Measurements from ENCODE around the gene SYNE1. TPM values are rescaled to one million over a fixed set of nuclear protein-coding genes. Genes with fewer than 3 reads are reported as not detected.
"Not testable (repeated sequence)": the region's sequence is repeated elsewhere in the genome, so short reads cannot be mapped to it uniquely, and the experiment has no call there.

SYNE1 gene
- total and polyA plus RNA-seq, 7 experiments from 2014 or later: 50.6 to 205 (median 161) TPM

GRCh38 chr6:152086223-152086873, 550.8 kb downstream of the SYNE1 start:
- Mint-ChIP-seq H3K36me3 (peaks cover 0 to 3% (median 0%) of the 10 kb centered on the region in 5 donors), H3K9me3 (peaks cover 0 to 11% (median under 1%) of the 10 kb centered on the region in 11 donors), H3K4me3 (no peak overlapping the region), H3K4me1 (no peaks in the 10 kb centered on the region), H3K27me3 (peaks cover 0 to 7% (median 0%) of the 10 kb centered on the region in 5 donors), H3K27ac (no peak overlapping the region)
- ChIA-PET CTCF (no interaction called here), POLR2A (no interaction called here)
- Histone ChIP-seq H3K4me1 (ENCODE audit: control insufficient read depth in 2 of 2, insufficient read depth in 2 of 2, low read length in 2 of 2) (no peaks in the 10 kb centered on the region), H3K9me3 (ENCODE audit: control insufficient read depth in 2 of 3, low read length in 3 of 3) (no peaks in the 10 kb centered on the region), H3K27ac (ENCODE audit: low read depth, low read length) (no peak overlapping the region), H3K27me3 (ENCODE audit: control insufficient read depth in 2 of 2, insufficient read depth in 2 of 2, low read length in 2 of 2) (no peaks in the 10 kb centered on the region), H3K4me3 (ENCODE audit: low read length) (no peak overlapping the region), H3K36me3 (ENCODE audit: control insufficient read depth in 2 of 3, insufficient read depth in 3 of 3, low read length in 3 of 3) (no peaks in the 10 kb centered on the region)
- ATAC-seq (no peak), DNase-seq (no peak)
- intact Hi-C loops (cut with micrococcal nuclease): no loop called here

- ChIA-PET CTCF (no interaction called here), POLR2A (no interaction called here)
- Mint-ChIP-seq H3K27me3 (peaks cover 0 to 10% (median 4%) of the 10 kb centered on the region in 5 donors), H3K9me3 (peaks cover 0 to 18% (median 3%) of the 10 kb centered on the region in 11 donors), H3K27ac (no peak overlapping the region), H3K36me3 (peaks cover 0 to 5% (median 0%) of the 10 kb centered on the region in 5 donors), H3K4me1 (no peaks in the 10 kb centered on the region), H3K4me3 (no peak overlapping the region)
- no peak for DNase-seq
- Histone ChIP-seq H3K27me3 (ENCODE audit: control insufficient read depth in 2 of 2, insufficient read depth in 2 of 2, low read length in 2 of 2) (no peaks in the 10 kb centered on the region), H3K36me3 (ENCODE audit: control insufficient read depth in 2 of 3, insufficient read depth in 3 of 3, low read length in 3 of 3) (no peaks in the 10 kb centered on the region), H3K4me3 (ENCODE audit: low read length) (no peak overlapping the region), H3K9me3 (ENCODE audit: control insufficient read depth in 2 of 3, low read length in 3 of 3) (no peaks in the 10 kb centered on the region), H3K27ac (ENCODE audit: low read depth, low read length) (no peak overlapping the region), H3K4me1 (ENCODE audit: control insufficient read depth in 2 of 2, insufficient read depth in 2 of 2, low read length in 2 of 2) (no peaks in the 10 kb centered on the region)
- no peak for ATAC-seq
- intact Hi-C loops (cut with micrococcal nuclease): no loop called here
These were observed 551.7 kb downstream of the SYNE1 start for GRCh38 chr6:152085451-152085921.

- peaks cover 0 to 33% (median 17%) of the 10 kb centered on the region in 5 donors for H3K36me3 Mint-ChIP-seq
- H3K27me3 Mint-ChIP-seq: peaks cover 3 to 24% (median 11%) of the 10 kb centered on the region in 5 donors
- peaks cover 12 to 57% (median 26%) of the 10 kb centered on the region in 11 donors for H3K9me3 Mint-ChIP-seq
- H3K27me3 ChIP-seq (ENCODE audit: control insufficient read depth in 2 of 2, insufficient read depth in 2 of 2, low read length in 2 of 2): no peaks in the 10 kb centered on the region
- no peak overlapping the region for H3K27ac Mint-ChIP-seq
- H3K4me3 ChIP-seq (ENCODE audit: low read length): no peak overlapping the region
- CTCF ChIA-PET: no interaction called here
- H3K36me3 ChIP-seq (ENCODE audit: control insufficient read depth in 2 of 3, insufficient read depth in 3 of 3, low read length in 3 of 3): no peaks in the 10 kb centered on the region
- POLR2A ChIA-PET: no interaction called here
- no peaks in the 10 kb centered on the region for H3K4me1 ChIP-seq (ENCODE audit: control insufficient read depth in 2 of 2, insufficient read depth in 2 of 2, low read length in 2 of 2)
- no peaks in the 10 kb centered on the region for H3K9me3 ChIP-seq (ENCODE audit: control insufficient read depth in 2 of 3, low read length in 3 of 3)
- no peak overlapping the region for H3K4me3 Mint-ChIP-seq
- intact Hi-C loops (cut with micrococcal nuclease): no loop called here
- H3K27ac ChIP-seq (ENCODE audit: low read depth, low read length): no peak overlapping the region
- ATAC-seq (no peak), DNase-seq (no peak)
- no peaks in the 10 kb centered on the region for H3K4me1 Mint-ChIP-seq
These were observed 558.4 kb downstream of the SYNE1 start for GRCh38 chr6:152078804-152079203.

DNA sequence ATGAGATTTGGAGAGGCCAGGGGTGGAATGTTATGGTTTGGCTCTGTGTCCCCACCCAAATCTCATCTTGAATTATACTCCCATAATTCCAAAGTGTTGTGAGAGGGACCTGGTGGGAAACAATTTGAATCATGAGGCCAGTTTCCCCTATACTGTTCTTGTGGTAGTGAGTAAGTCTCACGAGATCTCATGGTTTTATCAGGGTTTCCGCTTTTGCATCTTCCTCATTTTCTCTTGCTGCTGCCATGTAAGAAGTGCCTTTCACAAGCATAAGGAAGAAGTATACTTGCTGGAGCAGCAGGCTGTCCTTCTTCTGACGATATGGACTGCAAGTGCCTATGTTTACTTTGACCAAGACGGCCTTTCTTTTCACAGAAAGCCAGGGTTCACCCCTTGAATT, 559.2 kb downstream of the SYNE1 start:
- H3K4me1 ChIP-seq (ENCODE audit: control insufficient read depth in 2 of 2, insufficient read depth in 2 of 2, low read length in 2 of 2): no peaks in the 10 kb centered on the region
- H3K4me3 ChIP-seq (ENCODE audit: low read length): no peak overlapping the region
- no peaks in the 10 kb centered on the region for H3K27me3 ChIP-seq (ENCODE audit: control insufficient read depth in 2 of 2, insufficient read depth in 2 of 2, low read length in 2 of 2)
- no peak overlapping the region for H3K27ac Mint-ChIP-seq
- no peak for ATAC-seq
- peaks cover 0 to 34% (median 17%) of the 10 kb centered on the region in 5 donors for H3K36me3 Mint-ChIP-seq
- peaks cover 12 to 57% (median 26%) of the 10 kb centered on the region in 11 donors for H3K9me3 Mint-ChIP-seq
- ChIA-PET POLR2A (no interaction called here), CTCF (no interaction called here)
- H3K4me1 Mint-ChIP-seq: no peaks in the 10 kb centered on the region
- DNase-seq: no peak
- no peaks in the 10 kb centered on the region for H3K9me3 ChIP-seq (ENCODE audit: control insufficient read depth in 2 of 3, low read length in 3 of 3)
- peaks cover 3 to 24% (median 11%) of the 10 kb centered on the region in 5 donors for H3K27me3 Mint-ChIP-seq
- intact Hi-C loops (cut with micrococcal nuclease): no loop called here
- no peak overlapping the region for H3K4me3 Mint-ChIP-seq
- no peak overlapping the region for H3K27ac ChIP-seq (ENCODE audit: low read depth, low read length)
- no peaks in the 10 kb centered on the region for H3K36me3 ChIP-seq (ENCODE audit: control insufficient read depth in 2 of 3, insufficient read depth in 3 of 3, low read length in 3 of 3)

DNA sequence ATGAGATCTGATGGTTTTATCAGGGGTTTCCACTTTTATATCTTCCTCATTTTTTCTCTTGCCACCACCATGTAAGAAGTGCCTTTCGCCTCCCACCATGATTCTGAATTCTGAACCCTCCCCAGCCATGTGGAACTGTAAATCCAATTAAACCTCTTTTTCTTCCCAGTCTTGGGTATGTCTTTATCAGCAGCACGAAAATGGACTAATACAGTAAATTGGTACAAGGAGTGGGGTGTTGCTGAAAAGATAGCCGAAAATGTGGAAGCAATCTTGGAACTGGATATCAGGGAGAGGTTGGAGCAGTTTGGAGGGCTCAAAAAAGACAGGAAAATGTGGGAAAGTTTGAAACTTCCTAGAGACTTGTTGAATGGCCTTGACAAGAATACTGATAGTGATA, 560.9 kb downstream of the SYNE1 start:
- Mint-ChIP-seq H3K27me3 (peaks cover 3 to 18% (median 11%) of the 10 kb centered on the region in 5 donors), H3K9me3 (peaks cover 12 to 47% (median 23%) of the 10 kb centered on the region in 11 donors), H3K36me3 (peaks cover 0 to 30% (median 17%) of the 10 kb centered on the region in 5 donors)
- H3K4me3 Mint-ChIP-seq; H3K27ac Mint-ChIP-seq; intact Hi-C loops (cut with micrococcal nuclease); H3K4me1 Mint-ChIP-seq; DNase-seq; H3K4me1 ChIP-seq (ENCODE audit: control insufficient read depth in 2 of 2, insufficient read depth in 2 of 2, low read length in 2 of 2); ATAC-seq; H3K9me3 ChIP-seq (ENCODE audit: control insufficient read depth in 2 of 3, low read length in 3 of 3); H3K36me3 ChIP-seq (ENCODE audit: control insufficient read depth in 2 of 3, insufficient read depth in 3 of 3, low read length in 3 of 3); H3K27me3 ChIP-seq (ENCODE audit: control insufficient read depth in 2 of 2, insufficient read depth in 2 of 2, low read length in 2 of 2); CTCF ChIA-PET; H3K4me3 ChIP-seq (ENCODE audit: low read length); POLR2A ChIA-PET; H3K27ac ChIP-seq (ENCODE audit: low read depth, low read length): not testable (repeated sequence)

DNA sequence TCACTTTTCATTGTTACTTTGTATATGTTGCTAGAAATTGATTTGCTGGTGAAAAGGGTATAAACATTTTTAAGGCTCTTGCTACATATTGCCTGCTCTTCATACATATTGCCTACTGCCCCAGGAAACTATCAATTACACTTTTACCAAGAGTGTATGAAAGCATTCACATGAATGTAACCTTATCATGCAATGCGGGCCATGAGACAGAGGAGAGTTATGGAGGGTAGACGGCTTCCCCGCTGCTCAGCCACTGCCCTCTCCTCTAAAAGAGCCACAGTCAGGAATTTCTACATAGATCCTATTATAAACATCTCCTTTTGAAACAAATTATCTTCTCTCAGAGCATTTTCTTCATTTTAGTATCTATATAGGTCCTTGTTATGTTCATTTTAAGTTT, 565.3 kb downstream of the SYNE1 start:
- CTCF ChIA-PET: no interaction called here
- no peak for ATAC-seq
- Histone ChIP-seq H3K4me3 (ENCODE audit: low read length) (no peak overlapping the region), H3K9me3 (ENCODE audit: control insufficient read depth in 2 of 3, low read length in 3 of 3) (no peaks in the 10 kb centered on the region), H3K27ac (ENCODE audit: low read depth, low read length) (no peak overlapping the region), H3K36me3 (ENCODE audit: control insufficient read depth in 2 of 3, insufficient read depth in 3 of 3, low read length in 3 of 3) (no peaks in the 10 kb centered on the region), H3K4me1 (ENCODE audit: control insufficient read depth in 2 of 2, insufficient read depth in 2 of 2, low read length in 2 of 2) (no peaks in the 10 kb centered on the region), H3K27me3 (ENCODE audit: control insufficient read depth in 2 of 2, insufficient read depth in 2 of 2, low read length in 2 of 2) (no peaks in the 10 kb centered on the region)
- Mint-ChIP-seq H3K27me3 (peaks cover 0 to 8% (median 6%) of the 10 kb centered on the region in 5 donors), H3K27ac (no peak overlapping the region), H3K36me3 (peaks cover 0 to 29% (median 21%) of the 10 kb centered on the region in 5 donors), H3K4me3 (no peak overlapping the region), H3K9me3 (peaks cover 8 to 26% (median 20%) of the 10 kb centered on the region in 11 donors), H3K4me1 (no peaks in the 10 kb centered on the region)
- no peak for DNase-seq
- POLR2A ChIA-PET: no interaction called here
- intact Hi-C loops (cut with micrococcal nuclease): no loop called here
